HCT116 (cell line): ENCODE measurements around the gene MYO1E. TPM values are rescaled to one million over a fixed set of nuclear protein-coding genes. Genes with fewer than 3 reads are reported as not detected.

Experiments used
- ATAC-seq: fragments of 200-7000 bp; cut with Tn5 transposase; 2 replicates; pipeline ENCODE4 v1.9.1; 2020; ENCODE audit warnings: mild to moderate bottlenecking, moderate library complexity
- BruUV-seq: library from RNA; stranded (reverse); fragments of 400-500 nt; replicated peaks from 2 replicates; lab custom pipeline; 2021; lab: Mats Ljungman, UMichigan
- CTCF ChIA-PET: fragments of 300-600 bp; sonication (Branson Sonifier 250); formaldehyde crosslinking; loops from one replicate; lab custom pipeline; 2021; ENCODE audit warnings: antibody characterized with exemption; lab: Charles Lee
- POLR2A ChIA-PET: fragments of 300-600, 350-600 bp; sonication (Branson Sonifier 250); formaldehyde crosslinking; loops from one replicate; lab custom pipeline; 2021; ENCODE audit warnings: antibody characterized with exemption; lab: Charles Lee
- RAD21 ChIA-PET, 2 experiments: fragments of 300-600 bp; sonication (Branson Sonifier 250); formaldehyde crosslinking; loops; one replicate each; lab custom pipeline; 2023; ENCODE audit warnings: low total read pairs in 2 of 2; ENCODE audit not compliant: uncharacterized antibody in 2 of 2, unreplicated experiment in 2 of 2, low non-redundant PET in 1 of 2; lab: Charles Lee
- DNase-seq: peaks from one replicate; pipeline ENCODE4 v3.0.0-alpha.2; 2010; ENCODE audit warnings: low read depth, low spot score
- H2AFZ ChIP-seq: fragments of 200-600 bp; shearing (Covaris generic), sonication (generic); 2 replicates; pipeline ENCODE4 v1.6.1; 2017; ENCODE audit warnings: low read depth, mixed run types, mixed read lengths, antibody characterized with exemption, low read length; ENCODE audit not compliant: poor library complexity, severe bottlenecking
- H3K27ac ChIP-seq: 2 replicates; pipeline ENCODE4 v1.5.1; 2012; ENCODE audit warnings: low read depth, low read length
- H3K27me3 ChIP-seq: fragments of 200-600 bp; sonication (generic); 2 replicates; pipeline ENCODE4 v1.6.1; 2016; ENCODE audit warnings: mixed run types, low read length, mixed read lengths; ENCODE audit not compliant: insufficient read depth
- H3K36me3 ChIP-seq, 2 experiments: fragments of 200-500 bp in 1 of 2; fragments of 200-600 bp in 1 of 2; sonication (Bioruptor generic) in 1 of 2; sonication (generic) in 1 of 2; 2 replicates each; pipeline versions ENCODE4 v1.5.1 to v1.6.1; 2014 to 2016; ENCODE audit warnings: low read length in 2 of 2, inconsistent platforms in 1 of 2, mixed read lengths in 1 of 2, mixed run types in 1 of 2; ENCODE audit not compliant: insufficient read depth in 2 of 2, control insufficient read depth in 1 of 2
- H3K4me1 ChIP-seq, 2 experiments: fragments of 200-600 bp in 1 of 2; sonication (generic) in 1 of 2; 2 replicates each; pipeline versions ENCODE4 v1.5.1 to v1.6.1; 2012 to 2017; ENCODE audit warnings: low read length in 2 of 2, inconsistent platforms in 1 of 2, mild to moderate bottlenecking in 1 of 2, mixed read lengths in 1 of 2, mixed run types in 1 of 2, moderate library complexity in 1 of 2; ENCODE audit not compliant: insufficient read depth in 2 of 2, control insufficient read depth in 1 of 2
- H3K4me2 ChIP-seq: fragments of 200-600 bp; sonication (generic); 2 replicates; pipeline ENCODE4 v1.6.1; 2017; ENCODE audit warnings: mixed run types, low read length, mixed read lengths
- H3K4me3 ChIP-seq, 2 experiments: fragments of 200-600 bp in 1 of 2; sonication (generic) in 1 of 2; replicated peaks in 1 of 2; 2 replicates each; pipeline ENCODE4 v1.5.1; 2011 to 2016; ENCODE audit warnings: low read length in 2 of 2, control low read depth in 1 of 2, low read depth in 1 of 2, mild to moderate bottlenecking in 1 of 2, mixed read lengths in 1 of 2, mixed run types in 1 of 2
- H3K79me2 ChIP-seq: fragments of 200-600 bp; sonication (generic); 2 replicates; pipeline ENCODE4 v1.6.1; 2017; ENCODE audit warnings: mild to moderate bottlenecking, mixed run types, low read length, moderate library complexity, mixed read lengths; ENCODE audit not compliant: insufficient read depth
- H3K9ac ChIP-seq: fragments of 200-600 bp; sonication (generic); 2 replicates; pipeline ENCODE4 v1.6.1; 2016; ENCODE audit warnings: low read length, mixed read lengths
- H3K9me2 ChIP-seq: fragments of 200-600 bp; sonication (generic), shearing (Covaris generic); 2 replicates; pipeline ENCODE4 v1.6.1; 2017; ENCODE audit warnings: mixed run types, mild to moderate bottlenecking, moderate library complexity; ENCODE audit not compliant: insufficient read depth
- H3K9me3 ChIP-seq, 2 experiments: fragments of 200-500 bp in 1 of 2; fragments of 200-600 bp in 1 of 2; sonication (Bioruptor generic) in 1 of 2; sonication (generic) in 1 of 2; 2 replicates each; pipeline ENCODE4 v1.6.1; 2014 to 2017; ENCODE audit warnings: low read length in 2 of 2, mixed read lengths in 2 of 2, inconsistent platforms in 1 of 2, low read depth in 1 of 2, mild to moderate bottlenecking in 1 of 2, mixed run types in 1 of 2, moderate library complexity in 1 of 2; ENCODE audit not compliant: control insufficient read depth in 1 of 2, insufficient read depth in 1 of 2
- H4K20me1 ChIP-seq: fragments of 200-600 bp; sonication (generic), shearing (Covaris generic); 2 replicates; pipeline ENCODE4 v1.6.1; 2017; ENCODE audit warnings: mixed run types, mild to moderate bottlenecking, moderate library complexity; ENCODE audit not compliant: insufficient read depth
- CEBPB ChIP-seq: IDR thresholded peaks from 2 replicates; pipeline ENCODE4 v1.6.1; 2012; ENCODE audit warnings: low read depth
- EZH2phosphoT487 ChIP-seq: fragments of 200-600 bp; IDR thresholded peaks from 2 replicates; pipeline ENCODE4 v1.6.1; 2018; ENCODE audit warnings: antibody characterized with exemption, borderline replicate concordance
- MAX ChIP-seq: IDR thresholded peaks from 2 replicates; pipeline ENCODE4 v1.6.1; 2012
- POLR2A ChIP-seq: IDR thresholded peaks from 2 replicates; pipeline ENCODE4 v1.7.0; 2011; ENCODE audit warnings: borderline replicate concordance; ENCODE audit not compliant: insufficient read depth, insufficient read length; ENCODE audit errors: extremely low read depth
- SIN3A ChIP-seq: IDR thresholded peaks from 2 replicates; pipeline ENCODE4 v1.6.1; 2012; ENCODE audit warnings: low read depth
- SP1 ChIP-seq: IDR thresholded peaks from 2 replicates; pipeline ENCODE4 v1.6.1; 2012; ENCODE audit warnings: low read depth
- ZBTB33 ChIP-seq: IDR thresholded peaks from 2 replicates; pipeline ENCODE4 v1.6.1; 2011; ENCODE audit warnings: mild to moderate bottlenecking, low read length, moderate library complexity; ENCODE audit not compliant: insufficient replicate concordance; ENCODE audit errors: extremely low read depth
- ZFX ChIP-seq: fragments of 450-650 bp; IDR thresholded peaks from 2 replicates; pipeline ENCODE4 v1.6.1; 2017
- intact Hi-C: fragments of 100-400 bp; cut with micrococcal nuclease; formaldehyde crosslinking; loops from 2 replicates; pipeline ENCODE4 v1.10.0; 2022
- total RNA-seq: library from RNA; stranded (reverse); gene quantifications from one replicate; pipeline ENCODE4 v1.2.1, GENCODE V29; 2021; ENCODE audit not compliant: unreplicated experiment

Gene MYO1E
- total RNA-seq, 1 experiment from 2014 or later, result 182 TPM

- POLR2A ChIA-PET, result no interaction called here
- H2AFZ ChIP-seq, result no peak overlapping the region
- H3K36me3 ChIP-seq, result peaks cover 12 to 23% of the 10 kb centered on the region in 2 experiments; a peak in 2 of 4 replicates
- no peaks in the 10 kb centered on the region for H3K27me3 ChIP-seq
- no peak overlapping the region for H3K4me3 ChIP-seq
- DNase-seq, result no peak
- no peak overlapping the region for H3K27ac ChIP-seq
- H3K4me1 ChIP-seq, result peaks cover 17 to 37% of the 10 kb centered on the region in 2 experiments
- no peak overlapping the region for H3K9ac ChIP-seq
- ATAC-seq, result no peak
- RAD21 ChIA-PET, result no interaction called here
- BruUV-seq, result no TSS peak
- H4K20me1 ChIP-seq, result no peaks in the 10 kb centered on the region
- no peaks in the 10 kb centered on the region for H3K79me2 ChIP-seq
- H3K9me3 ChIP-seq, result no peaks in the 10 kb centered on the region
- intact Hi-C loops, result loop anchor here (10.0 kb wide), 1 partner anchor 202 kb away; the partner anchor contains the start of gene MYO1E
- CTCF ChIA-PET, result interaction anchor here (1.0 to 1.9 kb wide), 3 partner anchors 11 to 356 kb away, joined by 3 to 5 read pairs (median 3); partner anchors contain the start of gene MYO1E
- H3K4me2 ChIP-seq, result no peak overlapping the region
- no peaks in the 10 kb centered on the region for H3K9me2 ChIP-seq
- TF ChIP-seq SIN3A (no peak), SP1 (no peak), ZFX (no peak), ZBTB33 (no peak), CEBPB (no peak), EZH2phosphoT487 (no peak), MAX (no peak), POLR2A (no peak)
Measured at GRCh38 chr15:59173194-59173593, 199.5 kb downstream of the MYO1E start.
